Measurements from ENCODE around the gene TRAPPC12.

The TRAPPC12 gene

GRCh38 chr2:3341336-3341735, 38.2 kb upstream of the TRAPPC12 start:
- H3K4me3 ChIP-seq (ENCODE audit: low read depth, low read length) = no peak overlapping the region
- TF ChIP-seq CTCF (IDR thresholded peaks at IDR 0.05; ENCODE audit: insufficient read depth, low read length, missing control alignments) = no peak
- ChIA-PET CTCF (no interaction called here), POLR2A (no interaction called here)
- DNase-seq (ENCODE audit: low read depth, low spot score) = no peak

GRCh38 chr2:3342324-3342723, 37.2 kb upstream of the TRAPPC12 start:
- H3K4me3 ChIP-seq (ENCODE audit: low read depth, low read length) = no peak overlapping the region
- TF ChIP-seq CTCF (IDR thresholded peaks at IDR 0.05; ENCODE audit: insufficient read depth, low read length, missing control alignments) = no peak
- CTCF ChIA-PET = no interaction called here
- no peak for DNase-seq (ENCODE audit: low read depth, low spot score)
- POLR2A ChIA-PET = interaction anchor here (0.6 kb wide), 1 partner anchor 331 kb away, joined by 3 read pairs; no protein-coding TSS in a partner anchor

- DNase-seq (ENCODE audit: low read depth, low spot score) = no peak
- POLR2A ChIA-PET = no interaction called here
- no peak for TF ChIP-seq CTCF (IDR thresholded peaks at IDR 0.05; ENCODE audit: insufficient read depth, low read length, missing control alignments)
- H3K4me3 ChIP-seq (ENCODE audit: low read depth, low read length) = no peak overlapping the region
- CTCF ChIA-PET = no interaction called here
Observed at GRCh38 chr2:3343012-3343411, 36.5 kb upstream of the TRAPPC12 start.

GRCh38 chr2:3344897-3345296, 34.6 kb upstream of the TRAPPC12 start:
- TF ChIP-seq CTCF (IDR thresholded peaks at IDR 0.05; ENCODE audit: insufficient read depth, low read length, missing control alignments) = no peak
- ChIA-PET POLR2A (no interaction called here), CTCF (no interaction called here)
- H3K4me3 ChIP-seq (ENCODE audit: low read depth, low read length) = no peak overlapping the region
- no peak for DNase-seq (ENCODE audit: low read depth, low spot score)

GRCh38 chr2:3345621-3346020, 33.9 kb upstream of the TRAPPC12 start:
- no peak for TF ChIP-seq CTCF (IDR thresholded peaks at IDR 0.05; ENCODE audit: insufficient read depth, low read length, missing control alignments)
- no peak for DNase-seq (ENCODE audit: low read depth, low spot score)
- H3K4me3 ChIP-seq (ENCODE audit: low read depth, low read length) = no peak overlapping the region
- ChIA-PET POLR2A (no interaction called here), CTCF (no interaction called here)

- ChIA-PET CTCF (no interaction called here), POLR2A (no interaction called here)
- TF ChIP-seq CTCF (IDR thresholded peaks at IDR 0.05; ENCODE audit: insufficient read depth, low read length, missing control alignments) = no peak
- no peak for DNase-seq (ENCODE audit: low read depth, low spot score)
- H3K4me3 ChIP-seq (ENCODE audit: low read depth, low read length) = no peak overlapping the region
Observed at GRCh38 chr2:3348767-3349166, 30.7 kb upstream of the TRAPPC12 start.
